CD8-positive, alpha-beta memory T cell (primary cell): Measurements from ENCODE around the gene ZNF653. TPM values are rescaled to one million over a fixed set of nuclear protein-coding genes. Genes with fewer than 3 reads are reported as not detected.

Experiments
- CTCF ChIA-PET: fragments of 350-600 bp; sonication (Branson Sonifier 250); formaldehyde crosslinking; loops from one replicate; lab custom pipeline; 2021; ENCODE audit warnings: antibody characterized with exemption; lab: Charles Lee
- POLR2A ChIA-PET: fragments of 350-600 bp; sonication (Branson Sonifier 250); formaldehyde crosslinking; loops from one replicate; lab custom pipeline; 2021; ENCODE audit warnings: antibody characterized with exemption; lab: Charles Lee
- DNase-seq, 5 donors: peaks; one replicate each; pipeline versions ENCODE4 v3.0.0 to v3.0.0-alpha.2; 2020 to 2022; ENCODE audit warnings: mixed read lengths in 1 of 5
- H3K27ac ChIP-seq: one replicate; pipeline ENCODE4 v1.7.0; 2013; ENCODE audit warnings: low read depth, mild to moderate bottlenecking, low read length, moderate library complexity
- H3K27me3 ChIP-seq: 2 replicates; pipeline ENCODE4 v1.7.0; 2013; ENCODE audit warnings: low read length, mild to moderate bottlenecking; ENCODE audit not compliant: insufficient read depth, poor library complexity, severe bottlenecking
- H3K36me3 ChIP-seq: 2 replicates; pipeline ENCODE4 v1.7.0; 2013; ENCODE audit warnings: mild to moderate bottlenecking, low read length, moderate library complexity; ENCODE audit not compliant: insufficient read depth
- H3K4me1 ChIP-seq: 2 replicates; pipeline ENCODE4 v1.7.0; 2013; ENCODE audit warnings: mild to moderate bottlenecking, low read length, moderate library complexity; ENCODE audit not compliant: insufficient read depth
- H3K4me3 ChIP-seq: 2 replicates; pipeline ENCODE4 v1.7.0; 2013; ENCODE audit warnings: mild to moderate bottlenecking, low read length
- H3K9me3 ChIP-seq: 2 replicates; pipeline ENCODE4 v1.7.0; 2013; ENCODE audit warnings: mild to moderate bottlenecking, low read length
- H3K27ac Mint-ChIP-seq, 8 donors: one replicate each; pipeline ENCODE4 v1.8.0; 2020 to 2021; ENCODE audit warnings: mixed read lengths in 8 of 8, mild to moderate bottlenecking in 6 of 8, inconsistent platforms in 3 of 8, moderate library complexity in 3 of 8
- H3K27me3 Mint-ChIP-seq, 2 donors: one replicate each; pipeline ENCODE4 v1.8.0; 2020 to 2021; ENCODE audit warnings: mixed read lengths in 2 of 2, mild to moderate bottlenecking in 1 of 2, moderate library complexity in 1 of 2
- H3K36me3 Mint-ChIP-seq, 3 donors: one replicate each; pipeline ENCODE4 v1.8.0; 2020 to 2021; ENCODE audit warnings: mixed read lengths in 3 of 3, inconsistent platforms in 1 of 3, mild to moderate bottlenecking in 1 of 3
- H3K4me1 Mint-ChIP-seq, 3 donors: one replicate each; pipeline ENCODE4 v1.8.0; 2020 to 2021; ENCODE audit warnings: mixed read lengths in 3 of 3, inconsistent platforms in 1 of 3, mild to moderate bottlenecking in 1 of 3
- H3K4me3 Mint-ChIP-seq, 7 donors: one replicate each; pipeline ENCODE4 v1.8.0; 2020 to 2021; ENCODE audit warnings: mixed read lengths in 7 of 7, mild to moderate bottlenecking in 6 of 7, moderate library complexity in 4 of 7, inconsistent platforms in 2 of 7
- H3K9me3 Mint-ChIP-seq, 5 donors: one replicate each; pipeline ENCODE4 v1.8.0; 2020 to 2022; ENCODE audit warnings: mixed read lengths in 5 of 5, mild to moderate bottlenecking in 3 of 5, moderate library complexity in 2 of 5, inconsistent platforms in 1 of 5
- polyA plus RNA-seq: library from polyadenylated mRNA; unstranded; fragments of 300-500 nt; fragmentation: Illumina TruSeq; gene quantifications from one replicate; pipeline ENCODE4 v1.2.3, GENCODE V29; 2021
- total RNA-seq, 2 experiments: library from RNA; stranded (reverse); gene quantifications; one replicate each; pipeline ENCODE4 v1.2.3, GENCODE V29; 2021

Gene ZNF653
- total and polyA plus RNA-seq, 3 experiments from 2014 or later: 5.1 to 13.3 (median 12.6) TPM

DNA sequence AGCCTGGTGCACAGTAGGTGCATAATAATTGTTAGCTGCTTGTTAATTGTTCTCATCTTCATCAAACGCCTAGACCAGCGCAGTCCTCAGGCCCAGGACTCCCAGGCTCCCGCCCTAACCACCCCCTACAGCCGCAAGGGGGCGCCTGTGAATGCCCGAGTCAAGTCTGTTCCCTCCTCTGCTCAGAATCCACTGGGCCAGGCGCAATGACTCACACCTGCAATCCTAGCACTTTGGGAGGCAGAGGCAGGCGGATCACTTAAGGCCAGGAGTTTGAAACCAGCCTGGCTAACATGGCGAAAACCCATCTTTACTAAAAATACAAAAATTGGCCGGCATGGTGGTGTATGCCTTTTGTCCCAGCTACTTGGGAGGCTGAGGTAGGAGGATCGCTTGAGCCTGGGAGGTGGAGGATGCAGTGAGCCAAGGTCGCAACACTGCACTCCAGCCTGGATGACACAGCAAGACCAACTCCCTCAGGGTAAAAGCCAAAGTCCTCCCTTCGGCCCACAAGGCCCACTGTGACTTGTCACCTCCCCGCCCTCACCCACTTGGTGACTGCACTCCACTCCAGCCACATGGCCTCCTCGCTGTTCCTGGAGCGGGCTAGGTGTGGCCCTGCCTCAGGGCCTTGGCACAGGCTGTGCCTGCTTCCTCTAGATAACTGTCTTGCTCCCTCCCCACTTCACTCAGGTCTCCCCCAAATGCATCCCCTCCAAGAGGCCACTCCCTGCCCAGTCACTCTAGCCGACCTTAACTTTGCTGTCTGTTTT, 9.1 kb downstream of the ZNF653 start:
- no peak overlapping the region for H3K4me3 ChIP-seq
- H3K9me3 ChIP-seq: no peaks in the 10 kb centered on the region
- no peaks in the 10 kb centered on the region for H3K36me3 ChIP-seq
- peaks cover 4 to 6% (median 5%) of the 10 kb centered on the region in 3 donors for H3K4me1 Mint-ChIP-seq
- ChIA-PET POLR2A (no interaction called here), CTCF (interaction anchor here (2.1 kb wide), 1 partner anchor 14 kb away, joined by 10 read pairs; no protein-coding TSS in a partner anchor)
- no peak overlapping the region for H3K27ac ChIP-seq
- H3K4me3 Mint-ChIP-seq: no peak overlapping the region
- H3K27me3 Mint-ChIP-seq: no peaks in the 10 kb centered on the region
- H3K4me1 ChIP-seq: no peaks in the 10 kb centered on the region
- H3K9me3 Mint-ChIP-seq: no peaks in the 10 kb centered on the region
- peaks cover 0 to 56% (median 6%) of the 10 kb centered on the region in 3 donors for H3K36me3 Mint-ChIP-seq
- peak overlapping the region in 1 of 8 donors; percentile 44 for H3K27ac Mint-ChIP-seq
- DNase-seq: peak; percentile 39 to 69 (median 44)
- H3K27me3 ChIP-seq: no peaks in the 10 kb centered on the region

DNA sequence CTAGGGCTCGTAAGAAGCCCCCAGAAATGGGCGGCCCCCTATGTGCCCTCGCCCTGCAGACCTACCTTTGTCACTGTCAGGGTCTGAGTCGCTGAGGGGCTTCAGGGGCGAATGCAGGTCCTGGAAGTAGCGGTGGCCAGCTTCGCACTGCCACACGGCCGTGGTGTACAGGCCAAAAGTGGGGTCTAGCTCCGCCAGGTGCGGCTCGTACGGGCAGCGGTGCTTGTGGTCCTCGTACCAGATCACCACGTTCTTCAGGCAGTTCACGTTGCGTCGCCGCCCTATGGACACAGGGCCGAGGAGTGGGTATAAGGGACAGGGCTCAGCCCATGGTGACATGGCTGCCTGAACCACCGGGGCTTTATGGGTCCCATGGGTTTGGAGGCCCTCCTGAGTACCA, 9.8 kb downstream of the ZNF653 start:
- H3K4me3 ChIP-seq: no peak overlapping the region
- Mint-ChIP-seq H3K4me1 (peaks cover 4 to 6% (median 5%) of the 10 kb centered on the region in 3 donors), H3K27ac (no peak overlapping the region), H3K36me3 (peaks cover 0 to 55% (median 7%) of the 10 kb centered on the region in 3 donors), H3K27me3 (no peaks in the 10 kb centered on the region), H3K4me3 (no peak overlapping the region), H3K9me3 (no peaks in the 10 kb centered on the region)
- no peaks in the 10 kb centered on the region for H3K27me3 ChIP-seq
- no peak for DNase-seq
- no peaks in the 10 kb centered on the region for H3K36me3 ChIP-seq
- ChIA-PET CTCF (interaction anchor here (1.1 kb wide), 1 partner anchor 90 kb away, joined by 3 read pairs; no protein-coding TSS in a partner anchor), POLR2A (no interaction called here)
- no peaks in the 10 kb centered on the region for H3K9me3 ChIP-seq
- no peak overlapping the region for H3K27ac ChIP-seq
- H3K4me1 ChIP-seq: no peaks in the 10 kb centered on the region

DNA sequence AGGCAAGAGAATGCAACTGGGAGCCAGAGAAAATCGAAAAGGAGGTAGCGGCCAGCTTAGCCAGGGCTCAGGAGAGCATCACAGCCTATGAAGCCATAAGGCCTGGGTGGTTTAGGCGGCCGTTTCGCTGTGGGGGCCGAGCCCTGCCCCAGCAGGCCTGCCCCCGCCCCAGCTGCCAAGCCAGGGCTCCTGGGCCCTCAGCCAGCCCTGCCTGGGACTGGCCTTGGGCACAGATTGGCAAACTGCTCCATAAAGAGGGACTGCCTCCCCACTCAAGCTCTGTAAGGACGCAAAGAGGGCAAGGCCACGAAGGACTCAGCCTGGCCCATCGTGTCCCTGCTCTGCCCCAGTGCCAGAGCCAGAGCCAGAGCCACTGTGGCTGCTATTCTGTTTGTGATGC, 10.2 kb downstream of the ZNF653 start:
- Histone ChIP-seq H3K4me1 (no peaks in the 10 kb centered on the region), H3K27ac (no peak overlapping the region), H3K27me3 (no peaks in the 10 kb centered on the region), H3K36me3 (no peaks in the 10 kb centered on the region), H3K4me3 (no peak overlapping the region), H3K9me3 (no peaks in the 10 kb centered on the region)
- no peak overlapping the region for H3K4me3 Mint-ChIP-seq
- H3K27ac Mint-ChIP-seq: peak overlapping the region in 1 of 8 donors; percentile 27
- no peaks in the 10 kb centered on the region for H3K9me3 Mint-ChIP-seq
- H3K36me3 Mint-ChIP-seq: peaks cover 0 to 58% (median 9%) of the 10 kb centered on the region in 3 donors
- no peaks in the 10 kb centered on the region for H3K27me3 Mint-ChIP-seq
- peaks cover 3 to 5% (median 4%) of the 10 kb centered on the region in 3 donors for H3K4me1 Mint-ChIP-seq
- no peak for DNase-seq
- CTCF ChIA-PET: interaction anchor here (1.1 kb wide), 1 partner anchor 91 kb away, joined by 3 read pairs; no protein-coding TSS in a partner anchor
- POLR2A ChIA-PET: no interaction called here

DNA sequence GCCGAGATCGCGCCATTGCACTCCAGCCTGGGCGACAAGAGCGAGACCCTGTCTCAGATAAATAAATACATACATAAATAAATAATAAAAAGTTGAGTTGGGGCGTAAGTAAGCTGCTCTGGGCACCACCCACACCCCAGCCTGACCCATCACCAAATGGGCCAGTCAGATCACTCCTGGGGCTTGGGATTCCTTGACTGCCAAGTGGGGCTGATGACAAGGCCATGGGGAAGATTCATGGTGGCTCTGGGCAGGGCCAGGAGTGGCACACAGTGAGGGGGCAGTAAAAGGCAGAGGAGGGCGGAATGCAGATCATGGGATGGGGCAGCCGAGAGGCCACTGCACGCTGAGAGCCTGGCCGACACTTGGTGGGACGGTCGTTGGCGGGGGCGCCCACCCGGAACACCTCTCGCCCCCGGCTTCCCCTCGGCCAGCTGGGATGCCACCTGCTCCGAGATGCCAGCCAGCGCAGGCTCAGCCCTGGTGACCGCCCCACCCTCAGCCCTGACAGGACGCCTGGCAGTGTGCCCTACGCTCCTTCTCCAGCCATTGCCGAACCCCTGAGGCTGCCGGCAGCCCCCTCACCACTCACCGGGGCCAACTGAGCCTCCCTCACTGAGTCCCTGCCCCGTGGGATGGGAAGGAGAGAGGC, 10.9 kb downstream of the ZNF653 start:
- peaks cover 0 to under 1% (median 0%) of the 10 kb centered on the region in 3 donors for H3K4me1 Mint-ChIP-seq
- Histone ChIP-seq H3K36me3 (no peaks in the 10 kb centered on the region), H3K27me3 (no peaks in the 10 kb centered on the region), H3K4me1 (no peaks in the 10 kb centered on the region), H3K4me3 (no peak overlapping the region), H3K9me3 (no peaks in the 10 kb centered on the region), H3K27ac (no peak overlapping the region)
- ChIA-PET CTCF (interaction anchor here (1.1 to 1.4 kb wide), 2 partner anchors 12 to 91 kb away, joined by 3 read pairs; no protein-coding TSS in a partner anchor), POLR2A (no interaction called here)
- H3K27me3 Mint-ChIP-seq: no peaks in the 10 kb centered on the region
- DNase-seq: no peak
- no peak overlapping the region for H3K4me3 Mint-ChIP-seq
- H3K36me3 Mint-ChIP-seq: peaks cover 0 to 59% (median 7%) of the 10 kb centered on the region in 3 donors
- H3K9me3 Mint-ChIP-seq: no peaks in the 10 kb centered on the region
- H3K27ac Mint-ChIP-seq: peak overlapping the region in 2 of 8 donors; percentile 76 to 77

DNA sequence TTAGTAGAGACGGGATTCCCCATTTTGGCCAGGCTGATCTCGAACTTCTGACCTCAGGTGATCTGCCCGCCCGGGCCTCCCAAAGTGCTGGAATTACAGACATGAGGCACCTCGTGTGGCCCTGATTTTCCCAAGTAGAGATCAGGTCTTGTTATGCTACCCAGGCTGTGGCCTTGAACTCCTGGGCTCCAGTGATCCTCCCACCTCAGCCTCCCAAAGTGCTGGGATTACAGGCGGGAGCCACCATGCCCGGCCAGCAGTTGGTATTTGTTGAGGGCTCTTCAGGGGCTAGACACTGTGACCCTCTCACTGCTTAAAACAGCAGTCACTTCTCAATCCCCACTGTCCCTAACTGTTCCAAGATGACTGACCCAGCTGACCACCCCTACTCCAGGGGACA, 16.3 kb downstream of the ZNF653 start:
- Histone ChIP-seq H3K27me3 (no peaks in the 10 kb centered on the region), H3K36me3 (no peaks in the 10 kb centered on the region), H3K4me1 (no peaks in the 10 kb centered on the region), H3K9me3 (no peaks in the 10 kb centered on the region), H3K4me3 (no peak overlapping the region), H3K27ac (no peak overlapping the region)
- H3K27ac Mint-ChIP-seq: no peak overlapping the region
- ChIA-PET CTCF (no interaction called here), POLR2A (no interaction called here)
- H3K4me1 Mint-ChIP-seq: no peaks in the 10 kb centered on the region
- no peak overlapping the region for H3K4me3 Mint-ChIP-seq
- H3K36me3 Mint-ChIP-seq: peaks cover 0 to 49% (median 8%) of the 10 kb centered on the region in 3 donors
- H3K9me3 Mint-ChIP-seq: no peaks in the 10 kb centered on the region
- DNase-seq: no peak
- no peaks in the 10 kb centered on the region for H3K27me3 Mint-ChIP-seq

DNA sequence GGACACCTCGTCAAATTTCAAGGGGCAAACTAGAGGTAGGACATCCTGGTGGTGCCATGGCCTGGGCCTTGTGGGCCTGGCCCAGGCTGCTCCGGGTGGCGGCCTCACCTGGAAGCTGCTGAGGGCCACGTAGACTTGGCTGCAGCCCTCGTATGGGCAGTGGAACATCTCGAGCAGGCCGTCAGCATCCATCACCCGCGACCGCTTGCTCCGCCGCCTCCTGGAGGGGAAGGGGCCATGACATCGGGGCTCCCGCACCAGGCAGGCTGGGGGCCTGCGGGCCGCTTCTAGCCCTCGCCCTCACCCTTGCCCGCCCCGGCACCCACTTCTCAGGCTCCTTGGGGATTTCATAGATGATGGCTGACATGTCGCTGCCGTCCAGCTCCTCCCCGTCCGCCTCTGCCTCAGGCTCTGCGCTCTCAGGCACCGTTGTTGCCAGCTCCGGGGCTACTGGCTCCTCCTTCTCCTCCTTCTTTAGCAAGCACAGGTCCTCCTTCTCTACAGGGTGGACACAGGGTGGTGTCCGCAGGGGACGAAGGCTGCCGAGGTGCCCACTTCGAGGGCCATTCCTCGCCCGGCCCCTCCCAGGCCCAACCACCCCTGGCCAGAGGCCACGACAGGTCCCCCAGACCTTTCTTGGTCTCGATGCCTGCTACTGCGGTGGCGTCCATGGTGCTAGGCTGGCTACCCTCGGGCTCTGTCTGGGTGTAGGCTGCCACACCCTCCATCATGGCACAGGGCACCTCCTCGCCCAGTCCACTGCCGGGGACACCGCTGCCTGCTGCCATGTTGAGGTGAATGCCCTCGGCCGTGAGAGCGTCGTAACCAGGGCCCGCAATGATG, 18.8 kb downstream of the ZNF653 start:
- ChIA-PET POLR2A (interaction anchor here (0.6 kb wide), 1 partner anchor 26 kb away, joined by 3 read pairs; no protein-coding TSS in a partner anchor), CTCF (interaction anchor here (2.7 kb wide), 1 partner anchor 106 kb away, joined by 10 read pairs; no protein-coding TSS in a partner anchor)
- no peak overlapping the region for H3K4me3 Mint-ChIP-seq
- Histone ChIP-seq H3K4me1 (peaks cover 14% of the 10 kb centered on the region), H3K9me3 (no peaks in the 10 kb centered on the region), H3K27me3 (peaks cover 6% of the 10 kb centered on the region), H3K4me3 (no peak overlapping the region), H3K27ac (no peak overlapping the region), H3K36me3 (no peaks in the 10 kb centered on the region)
- peaks cover 0 to 40% (median 8%) of the 10 kb centered on the region in 3 donors for H3K36me3 Mint-ChIP-seq
- no peak for DNase-seq
- no peaks in the 10 kb centered on the region for H3K9me3 Mint-ChIP-seq
- H3K4me1 Mint-ChIP-seq: peaks cover 8 to 17% (median 12%) of the 10 kb centered on the region in 3 donors
- H3K27me3 Mint-ChIP-seq: peaks cover 4 to 11% of the 10 kb centered on the region in 2 donors
- no peak overlapping the region for H3K27ac Mint-ChIP-seq

DNA sequence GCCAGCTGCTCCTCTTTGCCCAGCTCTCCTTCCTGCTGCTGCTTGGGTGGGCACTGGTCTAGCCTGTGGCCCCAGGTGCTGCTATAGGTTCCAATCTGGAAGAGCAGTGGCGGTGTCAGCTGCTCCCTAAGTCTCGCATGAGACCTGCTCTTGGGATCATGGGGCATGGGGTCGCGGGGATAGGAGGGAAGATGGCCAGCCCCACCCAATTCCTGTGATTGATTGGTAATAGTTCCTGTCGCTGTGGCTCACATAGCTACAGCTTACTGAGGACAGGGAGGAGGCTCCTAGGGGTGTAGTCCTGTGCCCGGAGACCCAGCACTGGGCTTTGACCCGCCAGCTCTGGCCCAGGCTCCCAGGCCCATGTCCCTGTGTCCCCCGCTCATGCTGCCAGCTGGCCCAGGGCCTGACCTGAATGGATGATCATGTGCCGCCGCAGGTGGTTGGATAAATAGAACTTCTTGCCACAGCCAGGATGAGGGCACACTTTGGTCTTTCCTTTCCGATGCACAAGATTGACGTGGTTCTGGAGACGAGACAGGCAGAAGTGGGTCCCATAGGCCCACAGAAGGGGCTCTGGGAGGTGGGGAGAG, 20.3 kb downstream of the ZNF653 start:
- Histone ChIP-seq H3K4me1 (peaks cover 23% of the 10 kb centered on the region), H3K27me3 (peaks cover 15% of the 10 kb centered on the region), H3K4me3 (no peak overlapping the region), H3K9me3 (no peaks in the 10 kb centered on the region), H3K36me3 (no peaks in the 10 kb centered on the region), H3K27ac (no peak overlapping the region)
- Mint-ChIP-seq H3K4me1 (peaks cover 15 to 25% (median 22%) of the 10 kb centered on the region in 3 donors), H3K27ac (no peak overlapping the region), H3K4me3 (no peak overlapping the region), H3K27me3 (peaks cover 14 to 19% of the 10 kb centered on the region in 2 donors), H3K9me3 (no peaks in the 10 kb centered on the region), H3K36me3 (peaks cover 0 to 30% (median 3%) of the 10 kb centered on the region in 3 donors)
- DNase-seq: no peak
- POLR2A ChIA-PET: interaction anchor here (0.6 kb wide), 1 partner anchor 1711 kb away, joined by 3 read pairs; no protein-coding TSS in a partner anchor
- CTCF ChIA-PET: interaction anchor here (1.0 to 2.7 kb wide), 2 partner anchors 30 to 104 kb away, joined by 3 to 10 read pairs; no protein-coding TSS in a partner anchor
